ENCODE data around the gene UTP3.
"Not testable (repeated sequence)": the region's sequence is repeated elsewhere in the genome, so short reads cannot be mapped to it uniquely, and the experiment has no call there.

DNA sequence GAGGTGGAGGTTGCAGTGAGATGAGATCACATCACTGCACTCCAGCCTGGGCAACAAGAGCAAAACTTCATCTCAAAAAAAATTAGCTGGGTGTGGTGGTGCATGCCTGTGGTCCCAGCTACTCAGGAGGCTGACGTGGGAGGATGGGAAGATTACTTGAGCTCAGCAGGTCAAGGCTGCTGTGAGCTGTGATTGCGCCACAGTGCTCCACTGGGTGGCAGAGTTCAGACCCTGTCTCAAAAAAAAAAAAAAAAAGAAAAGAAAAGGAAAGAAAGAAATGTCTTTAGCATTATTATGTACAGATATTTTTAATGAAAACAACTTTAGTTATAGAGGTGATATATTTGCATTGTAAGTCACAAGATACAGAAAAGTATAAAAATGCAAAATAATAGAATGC lies 47.6 kb downstream of the UTP3 start:
- TF ChIP-seq, protein P1, sequence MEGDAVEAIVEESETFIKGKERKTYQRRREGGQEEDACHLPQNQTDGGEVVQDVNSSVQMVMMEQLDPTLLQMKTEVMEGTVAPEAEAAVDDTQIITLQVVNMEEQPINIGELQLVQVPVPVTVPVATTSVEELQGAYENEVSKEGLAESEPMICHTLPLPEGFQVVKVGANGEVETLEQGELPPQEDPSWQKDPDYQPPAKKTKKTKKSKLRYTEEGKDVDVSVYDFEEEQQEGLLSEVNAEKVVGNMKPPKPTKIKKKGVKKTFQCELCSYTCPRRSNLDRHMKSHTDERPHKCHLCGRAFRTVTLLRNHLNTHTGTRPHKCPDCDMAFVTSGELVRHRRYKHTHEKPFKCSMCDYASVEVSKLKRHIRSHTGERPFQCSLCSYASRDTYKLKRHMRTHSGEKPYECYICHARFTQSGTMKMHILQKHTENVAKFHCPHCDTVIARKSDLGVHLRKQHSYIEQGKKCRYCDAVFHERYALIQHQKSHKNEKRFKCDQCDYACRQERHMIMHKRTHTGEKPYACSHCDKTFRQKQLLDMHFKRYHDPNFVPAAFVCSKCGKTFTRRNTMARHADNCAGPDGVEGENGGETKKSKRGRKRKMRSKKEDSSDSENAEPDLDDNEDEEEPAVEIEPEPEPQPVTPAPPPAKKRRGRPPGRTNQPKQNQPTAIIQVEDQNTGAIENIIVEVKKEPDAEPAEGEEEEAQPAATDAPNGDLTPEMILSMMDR (IDR thresholded peaks at IDR 0.05): peak in 2 of 6 experiments; percentile 22 to 31
- not testable (repeated sequence) for TF ChIP-seq POLR2A (IDR thresholded peaks at IDR 0.05)

Measured in thyroid gland (tissue), 4 donors.